Adipocyte (in vitro differentiated cells): ENCODE measurements around the gene SEC14L1.

ENCODE experiments used
- DNase-seq: peaks from one replicate; pipeline ENCODE4 v3.0.0-alpha.2; 2015; ENCODE audit warnings: low read depth
- H3K27me3 ChIP-seq: replicated peaks from 2 replicates; pipeline ENCODE4 v1.7.0; 2013; ENCODE audit warnings: mild to moderate bottlenecking, low read length, moderate library complexity; ENCODE audit not compliant: control insufficient read depth, insufficient read depth
- H3K36me3 ChIP-seq: 2 replicates; pipeline ENCODE4 v1.7.0; 2013; ENCODE audit warnings: low read length, mild to moderate bottlenecking, moderate library complexity; ENCODE audit not compliant: control insufficient read depth, insufficient read depth, severe bottlenecking
- H3K4me1 ChIP-seq: 2 replicates; pipeline ENCODE4 v1.7.0; 2013; ENCODE audit warnings: mild to moderate bottlenecking, low read length, moderate library complexity; ENCODE audit not compliant: control insufficient read depth, insufficient read depth
- H3K4me3 ChIP-seq: 2 replicates; pipeline ENCODE4 v1.7.0; 2013; ENCODE audit warnings: mild to moderate bottlenecking, low read length, moderate library complexity
- H3K9ac ChIP-seq: 2 replicates; pipeline ENCODE4 v1.7.0; 2013; ENCODE audit warnings: mild to moderate bottlenecking, low read length, moderate library complexity
- H3K9me3 ChIP-seq: 2 replicates; pipeline ENCODE4 v1.7.0; 2013; ENCODE audit warnings: mild to moderate bottlenecking, low read length, moderate library complexity; ENCODE audit not compliant: control insufficient read depth

SEC14L1 gene

DNA sequence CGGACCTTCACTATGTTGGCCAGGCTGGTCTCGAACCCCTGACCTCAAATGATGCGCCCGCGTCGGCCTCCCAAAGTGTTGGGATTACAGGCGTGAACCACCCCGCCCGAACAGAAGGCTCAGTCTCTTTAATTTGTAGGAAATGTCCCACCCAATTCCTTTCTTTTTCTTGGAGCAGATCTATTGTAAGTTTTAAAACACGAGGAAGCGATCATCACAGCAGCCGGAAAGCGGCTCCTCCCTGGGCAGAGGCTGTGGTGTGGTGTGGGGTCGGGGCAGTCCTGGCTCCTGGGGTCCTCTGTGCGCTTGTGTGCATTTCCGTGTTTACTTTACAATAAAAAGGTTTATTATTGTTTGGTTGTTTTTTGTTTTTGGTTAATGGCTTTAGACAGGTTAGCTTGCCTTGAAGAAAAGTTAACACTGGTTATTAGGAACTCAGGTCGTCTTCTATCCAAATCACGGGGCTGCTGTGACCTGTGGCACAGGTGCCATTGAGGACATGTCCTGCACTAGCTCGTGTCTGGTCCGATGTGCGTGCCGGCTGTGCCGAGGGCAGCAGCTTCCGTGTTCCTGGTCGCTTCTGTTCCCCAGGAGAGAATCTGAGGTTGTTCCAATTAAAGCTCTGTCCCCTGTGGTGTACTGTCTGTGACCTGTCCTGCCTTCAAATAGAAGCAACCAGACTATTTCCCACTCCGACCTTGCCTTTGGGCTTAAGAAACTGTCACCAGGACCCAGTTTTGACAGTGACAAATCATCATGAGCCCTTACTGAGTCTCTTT is 83.1 kb downstream of the SEC14L1 start:
- no peak overlapping the region for H3K4me3 ChIP-seq
- no peak for DNase-seq
- H3K4me1 ChIP-seq: no peaks in the 10 kb centered on the region
- no peak overlapping the region for H3K9ac ChIP-seq
- no peaks in the 10 kb centered on the region for H3K27me3 ChIP-seq
- H3K9me3 ChIP-seq: no peaks in the 10 kb centered on the region
- H3K36me3 ChIP-seq: peaks cover 5% of the 10 kb centered on the region

DNA sequence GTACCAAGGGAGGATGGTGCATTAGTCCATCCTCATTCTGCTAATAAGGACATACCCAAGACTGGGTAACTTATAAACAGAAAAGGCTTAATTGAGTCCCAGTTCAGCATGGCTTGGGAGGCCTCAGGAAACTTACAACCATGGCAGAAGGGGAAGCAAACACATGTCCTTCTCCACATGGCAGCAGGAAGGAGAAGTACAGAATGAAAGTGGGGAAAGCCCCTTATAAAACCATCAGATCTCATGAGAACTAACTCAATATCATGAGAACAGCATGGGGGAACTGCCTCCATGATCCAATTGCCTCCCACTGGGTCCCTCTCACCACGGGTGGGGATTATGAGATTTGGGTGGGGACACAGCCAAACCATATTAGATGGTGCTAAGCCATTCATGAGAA is 84.5 kb downstream of the SEC14L1 start:
- DNase-seq: no peak
- Histone ChIP-seq H3K27me3 (no peaks in the 10 kb centered on the region), H3K4me3 (no peak overlapping the region), H3K4me1 (no peaks in the 10 kb centered on the region), H3K9me3 (no peaks in the 10 kb centered on the region), H3K9ac (no peak overlapping the region), H3K36me3 (no peaks in the 10 kb centered on the region)

DNA sequence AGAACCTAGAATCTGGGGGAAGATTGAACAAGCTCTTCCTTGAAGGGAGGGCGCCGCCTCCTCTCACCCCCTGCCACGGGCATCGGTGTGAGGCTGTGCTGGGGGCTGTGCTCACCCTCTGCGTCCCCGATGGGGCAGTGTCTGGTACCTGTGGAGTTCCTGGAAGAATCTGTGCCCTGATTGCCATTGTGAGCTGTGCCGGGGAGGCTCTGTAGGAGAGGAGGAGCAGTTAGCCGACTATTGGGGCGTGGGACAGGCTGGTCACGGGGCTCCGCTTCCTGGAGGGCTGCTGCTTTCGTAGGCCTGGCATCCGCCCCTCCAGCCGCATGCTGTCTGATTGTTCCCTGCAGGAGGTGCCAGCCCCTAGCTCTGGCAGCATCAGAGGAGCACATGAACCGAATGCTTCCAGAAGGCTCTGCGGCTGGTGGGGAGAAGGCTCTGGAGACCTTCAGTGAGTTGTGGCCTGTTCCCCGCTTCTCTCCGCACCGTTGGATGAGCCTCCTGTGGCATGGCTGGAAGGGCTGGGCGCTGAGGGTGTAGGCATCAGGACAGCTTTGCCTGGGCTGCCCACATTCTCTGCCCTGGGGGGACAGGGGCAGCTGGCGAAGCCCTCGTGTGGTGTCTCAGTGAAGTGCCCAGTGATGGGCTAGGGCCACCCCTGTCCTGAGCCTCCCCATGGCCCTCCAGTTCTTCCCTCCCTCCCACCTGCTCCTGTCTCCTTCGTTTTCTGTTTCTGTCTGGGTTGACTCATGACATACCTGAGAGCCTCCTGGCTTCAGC is 86.9 kb downstream of the SEC14L1 start:
- Histone ChIP-seq H3K4me3 (no peak overlapping the region), H3K9ac (no peak overlapping the region), H3K27me3 (no peaks in the 10 kb centered on the region), H3K4me1 (no peaks in the 10 kb centered on the region), H3K9me3 (no peaks in the 10 kb centered on the region), H3K36me3 (no peaks in the 10 kb centered on the region)
- no peak for DNase-seq

DNA sequence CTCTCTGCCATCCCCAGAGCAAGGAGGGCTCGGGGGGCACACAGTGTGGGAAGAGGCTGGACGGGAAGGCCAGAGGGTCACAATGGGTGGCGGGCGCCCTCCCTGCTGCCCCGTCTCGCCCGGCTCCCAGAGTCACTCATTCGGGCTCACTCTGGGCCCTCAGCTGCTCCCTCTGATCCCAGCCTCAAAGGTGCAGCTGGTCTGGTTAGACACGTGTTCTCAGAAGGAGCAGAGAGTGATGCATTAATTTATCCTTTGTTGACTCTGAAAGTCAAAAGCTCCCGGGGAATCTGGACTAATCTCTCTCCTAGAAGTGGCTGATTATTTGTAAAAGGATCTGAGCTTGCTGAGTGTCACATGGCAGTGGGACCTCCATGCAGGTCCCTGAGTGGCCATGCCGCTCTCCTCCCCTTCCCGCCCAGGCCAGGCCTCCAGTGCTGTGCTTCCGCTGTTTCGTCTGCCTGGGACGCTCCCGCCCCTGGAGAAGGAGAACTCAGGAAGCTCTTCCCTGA is 87.5 kb downstream of the SEC14L1 start:
- Histone ChIP-seq H3K9ac (no peak overlapping the region), H3K4me1 (no peaks in the 10 kb centered on the region), H3K27me3 (no peaks in the 10 kb centered on the region), H3K9me3 (no peaks in the 10 kb centered on the region), H3K4me3 (no peak overlapping the region), H3K36me3 (no peaks in the 10 kb centered on the region)
- DNase-seq: no peak

DNA sequence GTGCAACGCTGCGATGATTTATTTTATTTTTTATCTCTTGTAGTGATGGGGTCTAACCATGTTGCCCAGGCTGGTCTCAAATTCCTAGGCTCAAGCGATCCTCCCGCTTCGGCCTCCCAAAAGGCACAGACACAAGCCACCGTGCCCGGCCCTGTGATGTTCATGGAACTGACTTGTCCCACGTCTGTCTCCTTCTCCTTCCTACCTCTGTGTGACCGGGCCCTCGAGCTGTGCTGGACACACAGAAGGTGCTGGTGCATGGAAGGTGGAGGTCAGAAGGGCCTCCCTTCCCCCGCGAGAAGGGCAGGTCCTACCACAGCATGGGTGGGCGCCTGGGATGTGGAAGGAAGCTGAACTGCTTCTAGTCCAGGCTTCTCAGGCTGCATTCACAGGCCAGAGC is 88.0 kb downstream of the SEC14L1 start:
- no peaks in the 10 kb centered on the region for H3K9me3 ChIP-seq
- no peaks in the 10 kb centered on the region for H3K4me1 ChIP-seq
- no peaks in the 10 kb centered on the region for H3K36me3 ChIP-seq
- H3K4me3 ChIP-seq: no peak overlapping the region
- no peak overlapping the region for H3K9ac ChIP-seq
- DNase-seq: no peak
- no peaks in the 10 kb centered on the region for H3K27me3 ChIP-seq

DNA sequence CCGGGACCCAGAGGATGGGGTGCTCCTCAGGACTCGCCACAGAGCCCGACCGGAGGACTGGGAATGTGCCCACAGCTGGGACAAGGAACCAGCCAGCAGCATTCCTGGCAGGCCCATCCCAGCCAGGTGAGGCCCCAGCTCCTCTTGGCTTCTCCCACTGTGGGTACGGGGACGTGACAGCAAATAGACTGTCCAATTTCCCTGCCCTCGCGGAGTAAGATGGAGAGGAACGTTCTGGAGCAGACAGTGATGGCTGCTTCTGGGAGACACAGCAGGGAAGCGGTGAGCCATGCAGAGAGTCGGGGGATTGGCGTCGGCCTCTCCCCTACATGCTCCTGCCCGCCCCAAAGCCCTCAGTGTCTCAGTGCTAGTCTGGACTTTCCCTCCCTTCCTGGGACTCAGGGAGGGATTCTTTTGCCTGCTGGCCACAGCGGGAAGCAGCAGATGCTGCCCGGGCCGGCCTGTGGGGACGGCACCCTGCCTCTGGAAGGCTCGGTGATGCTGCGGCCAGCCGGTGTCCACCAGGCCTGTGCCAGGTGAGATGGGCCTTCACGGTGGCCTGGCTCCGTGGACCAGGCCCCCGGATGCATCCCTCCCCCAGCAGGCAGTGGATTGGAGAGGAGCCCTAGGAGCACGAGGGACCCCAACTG is 89.1 kb downstream of the SEC14L1 start:
- DNase-seq: no peak
- no peaks in the 10 kb centered on the region for H3K9me3 ChIP-seq
- H3K4me3 ChIP-seq: no peak overlapping the region
- no peak overlapping the region for H3K9ac ChIP-seq
- H3K27me3 ChIP-seq: no peaks in the 10 kb centered on the region
- H3K36me3 ChIP-seq: no peaks in the 10 kb centered on the region
- peaks cover 4% of the 10 kb centered on the region for H3K4me1 ChIP-seq

DNA sequence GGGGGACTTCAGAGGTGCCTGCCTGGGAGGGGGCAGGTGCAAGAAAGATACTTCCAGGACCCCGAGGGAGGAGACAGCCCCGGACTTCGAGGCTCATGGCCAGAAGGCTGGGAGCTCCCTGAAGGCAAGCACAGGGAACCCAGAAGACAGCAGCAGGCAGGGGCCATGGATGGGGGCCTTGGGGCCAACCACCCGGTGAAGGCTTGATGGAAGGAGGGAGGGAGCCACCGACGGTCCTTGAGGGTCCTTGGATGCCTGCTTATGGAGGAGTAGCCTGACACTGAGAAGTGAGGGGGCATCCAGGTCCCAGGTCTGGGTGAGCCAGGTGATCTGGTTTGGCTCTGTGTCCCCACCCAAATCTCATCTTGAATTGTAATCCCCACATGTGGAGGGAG is 89.7 kb downstream of the SEC14L1 start:
- H3K9ac ChIP-seq: no peak overlapping the region
- H3K9me3 ChIP-seq: no peaks in the 10 kb centered on the region
- no peak overlapping the region for H3K4me3 ChIP-seq
- DNase-seq: no peak
- no peaks in the 10 kb centered on the region for H3K36me3 ChIP-seq
- peaks cover 7% of the 10 kb centered on the region for H3K4me1 ChIP-seq
- no peaks in the 10 kb centered on the region for H3K27me3 ChIP-seq

DNA sequence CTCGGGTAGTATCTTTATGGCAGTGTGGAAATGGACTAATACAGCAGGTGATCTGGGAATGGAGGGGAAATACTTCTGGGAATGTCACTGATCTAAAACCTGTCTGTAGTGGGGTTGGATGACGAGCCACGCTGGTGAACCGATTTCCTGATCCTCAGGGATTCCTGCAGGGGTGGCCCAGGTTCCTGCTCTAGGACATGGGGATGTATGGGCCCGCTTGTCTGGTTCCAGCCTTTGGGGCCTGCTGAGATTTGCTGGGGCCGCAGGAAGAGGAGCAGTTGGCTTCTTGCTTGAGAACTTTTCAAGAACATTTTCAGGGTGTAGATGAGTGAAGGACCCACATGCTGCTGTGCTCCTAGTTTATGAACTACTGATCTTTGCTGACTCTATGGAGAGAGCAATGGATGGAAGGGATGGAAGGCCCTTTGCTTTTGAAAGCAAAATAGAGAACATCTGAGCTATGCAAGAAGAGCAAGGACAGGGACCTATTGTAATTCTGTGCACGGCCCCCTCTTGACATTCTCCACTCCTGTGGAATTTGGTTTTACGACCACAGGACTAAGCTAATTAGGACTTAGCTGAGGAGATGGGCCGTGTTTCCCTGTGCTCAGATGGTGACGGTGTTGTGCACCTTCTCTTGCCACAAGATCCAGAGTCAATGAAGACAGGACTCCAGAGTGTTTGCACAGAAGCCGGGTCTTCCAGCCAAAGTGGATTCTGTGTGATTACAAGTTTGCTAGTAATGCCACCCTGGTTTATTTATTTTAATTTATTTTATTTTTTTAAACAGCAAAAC is 90.5 kb downstream of the SEC14L1 start:
- Histone ChIP-seq H3K27me3 (no peaks in the 10 kb centered on the region), H3K4me3 (no peak overlapping the region), H3K36me3 (no peaks in the 10 kb centered on the region), H3K4me1 (peaks cover 10% of the 10 kb centered on the region), H3K9me3 (no peaks in the 10 kb centered on the region), H3K9ac (no peak overlapping the region)
- no peak for DNase-seq

DNA sequence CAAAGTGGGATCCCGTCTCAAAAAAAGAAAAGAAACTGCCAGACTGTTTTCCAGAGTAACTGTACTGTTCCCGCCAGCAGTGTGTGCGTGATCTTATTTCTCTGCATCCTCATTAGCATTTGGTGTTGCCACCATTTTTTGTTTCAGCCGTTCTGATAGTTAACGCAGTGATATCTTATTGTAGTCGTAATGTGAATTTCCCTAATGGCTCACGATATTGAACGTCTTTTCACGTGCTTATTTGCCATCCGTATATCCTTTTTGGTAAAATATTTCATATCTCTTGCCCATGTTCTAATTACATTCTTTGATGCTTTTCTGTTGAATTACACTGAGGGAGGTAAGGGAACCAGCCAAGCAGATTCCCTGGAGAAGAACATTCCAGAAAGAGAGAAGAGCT is 92.4 kb downstream of the SEC14L1 start:
- Histone ChIP-seq H3K4me3 (no peak overlapping the region), H3K27me3 (no peaks in the 10 kb centered on the region), H3K9me3 (no peaks in the 10 kb centered on the region), H3K36me3 (no peaks in the 10 kb centered on the region), H3K4me1 (peaks cover 10% of the 10 kb centered on the region), H3K9ac (no peak overlapping the region)
- no peak for DNase-seq

DNA sequence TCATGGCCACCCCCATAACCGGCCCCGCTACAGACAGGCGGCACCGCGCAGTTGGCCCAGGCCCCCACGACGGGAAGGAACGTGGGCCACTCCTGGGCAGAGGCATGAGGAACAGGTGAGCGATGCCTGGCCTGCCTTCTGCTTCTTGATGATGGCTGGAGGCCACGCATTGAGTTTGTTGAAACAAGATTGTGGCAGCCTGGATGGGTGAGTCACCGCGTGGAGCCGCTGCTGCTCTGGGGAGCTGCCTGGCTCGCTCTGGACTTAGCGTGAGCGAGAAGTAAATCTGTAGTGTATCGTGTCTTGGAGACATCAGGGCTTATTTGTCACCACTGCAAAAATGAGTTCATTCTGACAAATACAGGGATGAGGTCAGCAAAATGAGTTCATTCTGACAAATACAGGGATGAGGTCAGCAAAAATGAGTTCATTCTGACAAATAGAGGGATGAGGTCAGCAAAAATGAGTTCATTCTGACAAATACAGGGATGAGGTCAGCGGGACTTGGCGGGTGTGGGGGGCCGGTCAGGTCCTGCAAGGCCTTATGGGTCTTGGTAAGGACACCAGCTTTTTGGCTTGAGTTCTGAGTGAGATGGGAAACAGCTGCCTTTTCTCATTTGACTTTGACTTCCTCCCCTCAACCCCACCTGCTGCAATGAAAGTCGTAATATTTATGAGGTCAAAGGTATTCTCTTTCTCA is 93.0 kb downstream of the SEC14L1 start:
- H3K9ac ChIP-seq: no peak overlapping the region
- peak; percentile 22 for DNase-seq

More for the DNA sequence above, 93.0 kb downstream of the SEC14L1 start:
- Histone ChIP-seq H3K4me1 (peaks cover 10% of the 10 kb centered on the region), H3K36me3 (no peaks in the 10 kb centered on the region), H3K4me3 (no peak overlapping the region), H3K27me3 (no peaks in the 10 kb centered on the region), H3K9me3 (no peaks in the 10 kb centered on the region)
